Body of pancreas (tissue), 4 donors: ENCODE measurements around the gene PIKFYVE. TPM values are rescaled to one million over a fixed set of nuclear protein-coding genes. Genes with fewer than 3 reads are reported as not detected.
A peak's percentile ranks its signal among the peaks of the same experiment; 100 is the strongest.
"Not testable (repeated sequence)": the region's sequence is repeated elsewhere in the genome, so short reads cannot be mapped to it uniquely, and the experiment has no call there.

ENCODE experiments used
- ATAC-seq: fragments of 150-250 bp; one replicate; pipeline ENCODE4 v1.9.1; 2016
- DNase-seq, 4 donors: peaks; one replicate each; pipeline ENCODE4 v3.0.0-alpha.2; 2019
- H3K27ac ChIP-seq, 4 donors: fragments of 200-600 bp; sonication (generic); 1 replicate in 3 of 4; 2 replicates in 1 of 4; pipeline versions ENCODE4 v1.5.1 to v1.6.1; 2016 to 2019; ENCODE audit warnings: mild to moderate bottlenecking in 1 of 4, mixed read lengths in 1 of 4, moderate library complexity in 1 of 4
- H3K27me3 ChIP-seq, 2 donors: fragments of 200-600 bp; sonication (generic); one replicate each; pipeline ENCODE4 v1.6.0; 2016; ENCODE audit warnings: mild to moderate bottlenecking in 1 of 2
- H3K36me3 ChIP-seq, 2 donors: fragments of 200-600 bp; sonication (generic); replicated peaks in 1 of 2; 2 replicates each; pipeline ENCODE4 v1.5.1; 2016; ENCODE audit warnings: low read depth in 2 of 2; ENCODE audit not compliant: insufficient read depth in 1 of 2
- H3K4me1 ChIP-seq: fragments of 200-600 bp; sonication (generic); one replicate; pipeline ENCODE4 v1.6.0; 2016
- H3K4me3 ChIP-seq, 2 donors: fragments of 200-600 bp; sonication (generic); 1 replicate in 1 of 2; 2 replicates in 1 of 2; pipeline ENCODE4 v1.5.1; 2016 to 2019
- H3K9me3 ChIP-seq, 3 donors: fragments of 200-600 bp; sonication (generic); 1 replicate in 2 of 3; 2 replicates in 1 of 3; pipeline ENCODE4 v1.5.1; 2016
- POLR2A ChIP-seq, 3 donors: fragments of 450-650 bp; IDR thresholded peaks; one replicate each; pipeline ENCODE4 v1.6.1; 2016; ENCODE audit warnings: antibody characterized with exemption in 3 of 3, mild to moderate bottlenecking in 2 of 3
- WGBS, 2 donors: methylation state at CpG; one replicate each; pipeline ENCODE4 v1.1.5; 2017; 5-methylcytosine and 5-hydroxymethylcytosine counted together
- intact Hi-C: fragments of 100-400 bp; cut with DNase I; formaldehyde crosslinking; loops from one replicate; pipeline ENCODE4 v1.15.1; 2023
- total RNA-seq, 2 donors: library from RNA; depleted of rRNA; stranded (reverse); fragments of >200 nt; gene quantifications; one replicate each; pipeline ENCODE4 v1.1.0, GENCODE V29; 2016
- TF ChIP-seq, protein P1 (sequence below), 7 experiments: fragments of 450-650 bp in 4 of 7; fragments of 200-600 bp in 3 of 7; sonication (generic) in 3 of 7; IDR thresholded peaks; one replicate each; pipeline ENCODE4 v1.5.1; 2016 to 2019; ENCODE audit warnings: antibody characterized with exemption in 7 of 7

PIKFYVE gene, protein sequence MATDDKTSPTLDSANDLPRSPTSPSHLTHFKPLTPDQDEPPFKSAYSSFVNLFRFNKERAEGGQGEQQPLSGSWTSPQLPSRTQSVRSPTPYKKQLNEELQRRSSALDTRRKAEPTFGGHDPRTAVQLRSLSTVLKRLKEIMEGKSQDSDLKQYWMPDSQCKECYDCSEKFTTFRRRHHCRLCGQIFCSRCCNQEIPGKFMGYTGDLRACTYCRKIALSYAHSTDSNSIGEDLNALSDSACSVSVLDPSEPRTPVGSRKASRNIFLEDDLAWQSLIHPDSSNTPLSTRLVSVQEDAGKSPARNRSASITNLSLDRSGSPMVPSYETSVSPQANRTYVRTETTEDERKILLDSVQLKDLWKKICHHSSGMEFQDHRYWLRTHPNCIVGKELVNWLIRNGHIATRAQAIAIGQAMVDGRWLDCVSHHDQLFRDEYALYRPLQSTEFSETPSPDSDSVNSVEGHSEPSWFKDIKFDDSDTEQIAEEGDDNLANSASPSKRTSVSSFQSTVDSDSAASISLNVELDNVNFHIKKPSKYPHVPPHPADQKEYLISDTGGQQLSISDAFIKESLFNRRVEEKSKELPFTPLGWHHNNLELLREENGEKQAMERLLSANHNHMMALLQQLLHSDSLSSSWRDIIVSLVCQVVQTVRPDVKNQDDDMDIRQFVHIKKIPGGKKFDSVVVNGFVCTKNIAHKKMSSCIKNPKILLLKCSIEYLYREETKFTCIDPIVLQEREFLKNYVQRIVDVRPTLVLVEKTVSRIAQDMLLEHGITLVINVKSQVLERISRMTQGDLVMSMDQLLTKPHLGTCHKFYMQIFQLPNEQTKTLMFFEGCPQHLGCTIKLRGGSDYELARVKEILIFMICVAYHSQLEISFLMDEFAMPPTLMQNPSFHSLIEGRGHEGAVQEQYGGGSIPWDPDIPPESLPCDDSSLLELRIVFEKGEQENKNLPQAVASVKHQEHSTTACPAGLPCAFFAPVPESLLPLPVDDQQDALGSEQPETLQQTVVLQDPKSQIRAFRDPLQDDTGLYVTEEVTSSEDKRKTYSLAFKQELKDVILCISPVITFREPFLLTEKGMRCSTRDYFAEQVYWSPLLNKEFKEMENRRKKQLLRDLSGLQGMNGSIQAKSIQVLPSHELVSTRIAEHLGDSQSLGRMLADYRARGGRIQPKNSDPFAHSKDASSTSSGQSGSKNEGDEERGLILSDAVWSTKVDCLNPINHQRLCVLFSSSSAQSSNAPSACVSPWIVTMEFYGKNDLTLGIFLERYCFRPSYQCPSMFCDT (N-terminal part only)
- 10 to 100 TPM; 23.9 to 27.7 TPM for total RNA-seq

DNA sequence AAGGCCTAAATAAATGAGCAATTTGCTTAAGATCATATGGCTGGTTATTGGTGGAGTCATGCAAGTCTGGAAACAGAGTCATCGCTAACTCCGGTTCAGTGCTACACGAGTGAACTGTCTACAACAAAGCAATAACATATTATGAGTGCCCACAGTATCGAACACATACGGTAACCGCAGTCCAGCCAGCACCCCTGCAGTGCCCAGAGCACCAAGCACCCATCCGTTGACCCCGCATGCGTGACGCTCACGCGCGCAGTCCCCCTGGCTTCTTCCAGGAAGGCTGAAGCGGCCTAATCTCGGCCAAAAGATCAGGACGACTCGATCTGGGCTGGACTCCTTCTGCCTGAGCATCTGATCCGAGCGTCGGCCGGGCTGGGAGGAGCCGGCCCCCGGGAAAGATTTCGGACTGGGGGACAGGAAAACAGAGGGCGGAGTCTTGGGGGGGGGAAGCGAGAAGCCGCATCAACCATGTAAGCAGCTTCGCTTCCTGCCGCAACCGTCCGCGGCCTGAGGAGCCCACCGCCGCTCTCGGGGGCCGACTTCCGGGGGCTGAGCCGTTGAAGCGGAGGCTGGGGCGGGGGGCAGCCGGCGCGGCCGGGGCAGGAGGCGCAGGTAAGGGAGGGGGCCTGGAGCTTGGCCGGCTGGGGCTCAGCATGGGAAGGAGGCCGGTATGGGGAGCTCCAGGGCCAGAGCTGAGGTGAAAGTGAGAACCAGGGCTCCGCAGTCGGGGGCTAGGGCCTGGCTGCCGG lies at the start of gene PIKFYVE:
Gene PIKFYVE, plus strand, starts transcription at position 455 of the 752 bp plus-strand sequence. CDS start 5,265 bp downstream, outside the sequence.
- Histone ChIP-seq H3K4me1 (peaks cover 25% of the 10 kb centered on the region), H3K27ac (peak within 1 kb of the TSS; percentile 81 to 92 (median 90)), H3K9me3 (no peaks in the 10 kb centered on the region), H3K4me3 (peak within 1 kb of the TSS; percentile 87 to 92), H3K27me3 (no peaks in the 10 kb centered on the region), H3K36me3 (no peaks in the 10 kb centered on the region)
- TF ChIP-seq, protein P1, sequence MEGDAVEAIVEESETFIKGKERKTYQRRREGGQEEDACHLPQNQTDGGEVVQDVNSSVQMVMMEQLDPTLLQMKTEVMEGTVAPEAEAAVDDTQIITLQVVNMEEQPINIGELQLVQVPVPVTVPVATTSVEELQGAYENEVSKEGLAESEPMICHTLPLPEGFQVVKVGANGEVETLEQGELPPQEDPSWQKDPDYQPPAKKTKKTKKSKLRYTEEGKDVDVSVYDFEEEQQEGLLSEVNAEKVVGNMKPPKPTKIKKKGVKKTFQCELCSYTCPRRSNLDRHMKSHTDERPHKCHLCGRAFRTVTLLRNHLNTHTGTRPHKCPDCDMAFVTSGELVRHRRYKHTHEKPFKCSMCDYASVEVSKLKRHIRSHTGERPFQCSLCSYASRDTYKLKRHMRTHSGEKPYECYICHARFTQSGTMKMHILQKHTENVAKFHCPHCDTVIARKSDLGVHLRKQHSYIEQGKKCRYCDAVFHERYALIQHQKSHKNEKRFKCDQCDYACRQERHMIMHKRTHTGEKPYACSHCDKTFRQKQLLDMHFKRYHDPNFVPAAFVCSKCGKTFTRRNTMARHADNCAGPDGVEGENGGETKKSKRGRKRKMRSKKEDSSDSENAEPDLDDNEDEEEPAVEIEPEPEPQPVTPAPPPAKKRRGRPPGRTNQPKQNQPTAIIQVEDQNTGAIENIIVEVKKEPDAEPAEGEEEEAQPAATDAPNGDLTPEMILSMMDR (IDR thresholded peaks at IDR 0.05), result peak in 4 of 7 experiments; percentile 11 to 34 (median 22)
- peak; percentile 26 to 86 (median 77) for TF ChIP-seq POLR2A (IDR thresholded peaks at IDR 0.05)
- peak; percentile 92 to 97 (median 94) for DNase-seq
- WGBS, 2 donors, result 1 to 3% methylated on average over 16 to 49 of the region's 50 CpGs
- peak; percentile 98 for ATAC-seq
- intact Hi-C loops, result no loop called here

DNA sequence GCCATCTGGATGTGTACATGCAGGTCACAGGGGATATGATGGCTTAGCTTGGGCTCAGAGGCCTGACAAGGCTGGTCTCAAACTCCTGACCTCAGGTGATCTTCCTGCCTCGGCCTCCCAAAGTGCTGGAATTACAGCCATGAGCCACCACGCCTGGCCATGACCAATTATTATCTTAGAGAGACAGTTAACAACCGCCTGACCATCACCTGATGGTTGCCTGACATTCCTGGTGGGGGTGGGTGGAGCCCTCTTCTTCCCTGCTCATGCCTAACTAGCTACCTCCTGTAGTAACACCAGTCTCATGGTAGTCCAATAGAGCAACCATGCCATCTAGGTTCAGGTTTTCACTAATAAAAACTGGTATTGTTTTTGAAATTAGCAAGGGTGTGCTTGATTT lies 44.2 kb upstream of the PIKFYVE start:
- H3K9me3 ChIP-seq, DNase-seq, ATAC-seq, H3K4me1 ChIP-seq, intact Hi-C loops, H3K36me3 ChIP-seq, H3K27ac ChIP-seq, H3K27me3 ChIP-seq, H3K4me3 ChIP-seq: not testable (repeated sequence)
- WGBS, 2 donors, result 78 to 89% methylated on average over 3 of the region's 3 CpGs

DNA sequence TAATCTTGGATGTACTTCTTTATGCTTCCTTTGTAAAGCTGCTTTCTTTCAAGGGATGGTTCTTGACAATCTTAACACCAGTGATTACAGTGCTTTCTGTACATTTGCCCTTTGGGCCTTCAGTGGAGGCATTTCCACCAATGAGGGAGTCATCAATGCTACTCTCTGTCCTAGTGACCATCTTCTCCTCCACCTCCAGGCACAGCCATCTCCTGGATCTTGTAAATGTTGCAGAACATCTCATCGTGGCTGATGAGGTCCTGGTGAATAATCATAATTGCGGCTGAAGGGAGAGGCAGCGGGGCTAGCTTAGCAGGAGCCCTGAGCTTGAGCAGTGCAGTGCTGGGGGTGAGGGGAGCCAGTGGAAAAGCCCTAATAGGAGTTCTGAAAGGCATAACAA lies 43.7 kb upstream of the PIKFYVE start:
- Histone ChIP-seq H3K4me3 (no peak overlapping the region), H3K27ac (no peak overlapping the region), H3K27me3 (no peaks in the 10 kb centered on the region), H3K36me3 (no peaks in the 10 kb centered on the region), H3K4me1 (no peaks in the 10 kb centered on the region), H3K9me3 (no peaks in the 10 kb centered on the region)
- no peak for TF ChIP-seq POLR2A (IDR thresholded peaks at IDR 0.05)
- TF ChIP-seq, protein P1 (IDR thresholded peaks at IDR 0.05), result no peak
- DNase-seq (no peak), ATAC-seq (no peak)
- intact Hi-C loops, result no loop called here
- 90 to 100% methylated on average over 3 of the region's 3 CpGs for WGBS, 2 donors

DNA sequence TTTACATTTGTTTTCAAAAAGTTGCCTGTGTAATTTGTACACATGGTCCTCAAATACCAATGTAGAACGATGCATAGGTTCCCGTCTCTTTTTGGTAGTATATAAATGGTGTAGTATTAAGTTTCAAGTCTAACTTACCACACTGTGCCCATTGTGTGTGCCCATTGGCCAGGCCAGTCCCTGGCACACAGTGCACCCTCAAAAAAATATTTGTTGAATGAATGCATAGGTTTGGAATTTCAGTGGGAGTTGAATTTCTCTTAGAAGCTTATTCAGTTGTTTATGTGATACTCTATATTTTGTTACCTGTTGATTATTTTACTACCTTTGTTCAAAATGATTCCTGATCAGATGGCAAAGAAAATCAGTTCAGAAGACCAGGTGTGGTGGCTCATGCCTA lies 41.3 kb upstream of the PIKFYVE start:
- no peak for ATAC-seq
- Histone ChIP-seq H3K27me3 (no peaks in the 10 kb centered on the region), H3K27ac (no peak overlapping the region), H3K9me3 (no peaks in the 10 kb centered on the region), H3K4me3 (no peak overlapping the region), H3K36me3 (no peaks in the 10 kb centered on the region), H3K4me1 (no peaks in the 10 kb centered on the region)
- no peak for DNase-seq
- TF ChIP-seq, protein P1 (IDR thresholded peaks at IDR 0.05), result no peak
- no peak for TF ChIP-seq POLR2A (IDR thresholded peaks at IDR 0.05)
- 91 to 95% methylated on average over 2 of the region's 2 CpGs for WGBS, 2 donors
- intact Hi-C loops, result no loop called here
